22Rv1 (cell line): ENCODE data around the gene HEPN1.

Source experiments
- H3K27ac ChIP-seq: fragments of 450-650 bp; 2 replicates; pipeline ENCODE4 v1.5.1; 2017
- ZFX ChIP-seq: fragments of 450-650 bp; IDR thresholded peaks from 2 replicates; pipeline ENCODE4 v1.6.1; 2017; ENCODE audit warnings: antibody characterized with exemption, borderline replicate concordance
- TF ChIP-seq, protein P1 (sequence below): fragments of 450-650 bp; IDR thresholded peaks from 2 replicates; pipeline ENCODE4 v1.5.1; 2017; ENCODE audit warnings: mild to moderate bottlenecking

Gene HEPN1

GRCh38 chr11:124902616-124903015 lies 16.4 kb upstream of the HEPN1 start:
- no peak overlapping the region for H3K27ac ChIP-seq
- TF ChIP-seq, protein P1, sequence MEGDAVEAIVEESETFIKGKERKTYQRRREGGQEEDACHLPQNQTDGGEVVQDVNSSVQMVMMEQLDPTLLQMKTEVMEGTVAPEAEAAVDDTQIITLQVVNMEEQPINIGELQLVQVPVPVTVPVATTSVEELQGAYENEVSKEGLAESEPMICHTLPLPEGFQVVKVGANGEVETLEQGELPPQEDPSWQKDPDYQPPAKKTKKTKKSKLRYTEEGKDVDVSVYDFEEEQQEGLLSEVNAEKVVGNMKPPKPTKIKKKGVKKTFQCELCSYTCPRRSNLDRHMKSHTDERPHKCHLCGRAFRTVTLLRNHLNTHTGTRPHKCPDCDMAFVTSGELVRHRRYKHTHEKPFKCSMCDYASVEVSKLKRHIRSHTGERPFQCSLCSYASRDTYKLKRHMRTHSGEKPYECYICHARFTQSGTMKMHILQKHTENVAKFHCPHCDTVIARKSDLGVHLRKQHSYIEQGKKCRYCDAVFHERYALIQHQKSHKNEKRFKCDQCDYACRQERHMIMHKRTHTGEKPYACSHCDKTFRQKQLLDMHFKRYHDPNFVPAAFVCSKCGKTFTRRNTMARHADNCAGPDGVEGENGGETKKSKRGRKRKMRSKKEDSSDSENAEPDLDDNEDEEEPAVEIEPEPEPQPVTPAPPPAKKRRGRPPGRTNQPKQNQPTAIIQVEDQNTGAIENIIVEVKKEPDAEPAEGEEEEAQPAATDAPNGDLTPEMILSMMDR = no peak
- no peak for TF ChIP-seq ZFX

- no peak for TF ChIP-seq ZFX
- TF ChIP-seq, protein P1 = no peak
- H3K27ac ChIP-seq = no peak overlapping the region
Observed at GRCh38 chr11:124915541-124916369, 3.3 kb upstream of the HEPN1 start.

GRCh38 chr11:124916370-124916710 lies 2.7 kb upstream of the HEPN1 start:
- TF ChIP-seq ZFX = no peak
- TF ChIP-seq, protein P1 = no peak

DNA sequence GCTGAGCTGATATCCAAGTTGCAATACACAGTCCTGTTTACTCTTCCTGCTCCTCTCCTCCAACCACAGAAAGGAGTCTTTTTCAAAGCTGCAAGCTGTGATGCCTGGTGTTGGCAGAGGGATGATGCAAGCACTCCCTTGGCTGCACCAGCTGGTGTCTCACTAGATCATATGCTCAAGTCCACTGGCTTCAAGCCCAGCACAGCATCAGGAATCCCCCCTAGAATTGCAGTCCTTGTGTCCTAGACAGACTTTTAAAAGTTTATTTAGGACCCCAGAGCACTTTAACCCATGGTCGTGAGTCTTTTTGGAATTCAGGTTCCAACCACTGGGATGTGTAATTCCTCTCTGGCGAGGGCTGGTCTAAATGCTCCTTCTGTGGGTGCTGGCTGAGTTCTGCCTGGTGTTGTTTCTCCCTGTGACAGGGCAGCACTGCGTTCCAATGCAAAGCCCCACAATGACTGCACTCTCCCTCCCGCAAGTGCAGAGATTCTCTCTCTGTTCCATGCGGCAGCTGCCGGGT lies 1.9 kb upstream of the HEPN1 start:
- H3K27ac ChIP-seq = no peak overlapping the region
- TF ChIP-seq, protein P1 = no peak

More at GRCh38 chr11:124916370-124916710, 2.7 kb upstream of the HEPN1 start:
- no peak overlapping the region for H3K27ac ChIP-seq

DNA sequence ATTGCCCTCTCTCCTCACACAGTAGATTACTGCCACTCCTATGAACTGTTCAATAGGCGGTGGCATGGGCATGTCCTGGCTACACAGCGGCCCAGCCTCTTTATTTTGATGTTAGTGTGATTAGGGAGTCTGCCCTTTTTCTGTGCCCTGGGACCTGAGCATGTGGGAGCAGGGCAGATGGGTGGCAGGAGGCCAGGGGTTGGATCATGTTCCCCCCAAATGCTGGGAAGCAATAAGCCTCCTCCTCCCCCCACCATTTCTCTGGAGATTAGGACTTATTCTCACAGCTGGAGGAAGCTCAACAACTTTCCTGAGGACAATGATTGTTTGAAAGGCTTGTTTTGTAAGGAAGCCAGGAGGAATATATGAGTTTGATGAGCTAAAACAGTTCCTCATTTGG lies 848 bp downstream of the HEPN1 start:
- no peak for TF ChIP-seq ZFX
- TF ChIP-seq, protein P1 = no peak
- H3K27ac ChIP-seq = no peak overlapping the region

- TF ChIP-seq, protein P1 = no peak
- no peak for TF ChIP-seq ZFX
- H3K27ac ChIP-seq = no peak overlapping the region
Observed at GRCh38 chr11:124920356-124920755, 1.3 kb downstream of the HEPN1 start.

DNA sequence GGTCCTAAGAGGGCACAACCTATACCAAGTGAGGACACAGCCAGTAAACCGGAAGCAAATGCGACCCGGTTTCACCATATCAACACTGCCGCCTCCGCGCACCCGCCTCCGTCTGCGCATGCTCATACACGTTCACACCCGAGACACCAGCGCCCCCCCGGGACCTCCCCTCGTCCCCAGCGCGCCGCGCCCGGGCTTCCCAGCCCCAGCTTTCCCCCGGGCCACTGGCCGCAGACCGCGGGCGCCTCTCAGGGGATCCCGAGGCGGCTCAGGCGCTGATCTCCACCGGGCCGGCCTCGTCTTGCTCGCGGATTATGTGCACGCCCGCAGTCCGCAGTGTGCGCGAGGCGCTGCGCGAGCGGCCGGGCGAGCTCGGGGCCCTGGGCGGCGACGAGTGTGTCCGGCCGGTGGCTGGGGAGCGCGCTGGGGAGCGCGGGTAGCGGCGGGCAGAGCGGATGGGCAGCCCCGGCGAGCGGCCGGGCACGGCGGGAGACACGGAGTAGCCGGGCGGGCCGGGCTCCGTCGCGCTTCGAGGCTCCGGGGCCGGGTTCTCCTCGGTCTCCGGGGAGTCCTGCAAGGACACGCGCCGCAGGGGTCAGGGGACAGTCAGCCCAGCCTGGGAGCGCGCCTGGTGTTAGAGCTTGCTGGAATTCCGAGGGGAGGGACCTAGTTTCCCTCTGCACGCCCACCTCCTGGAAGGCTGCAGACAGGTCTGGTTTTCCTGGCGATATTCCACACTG lies 2.0 kb downstream of the HEPN1 start:
- TF ChIP-seq, protein P1 = no peak
- no peak for TF ChIP-seq ZFX
- no peak overlapping the region for H3K27ac ChIP-seq
